Endothelial cell of umbilical vein (primary cell): ENCODE data around the gene PRRX2. TPM values are rescaled to one million over a fixed set of nuclear protein-coding genes. Genes with fewer than 3 reads are reported as not detected.

ENCODE experiments used
- BruUV-seq: library from RNA; stranded (reverse); fragments of 400-500 nt; replicated peaks from 2 replicates; lab custom pipeline; 2021; lab: Mats Ljungman, UMichigan
- CTCF ChIA-PET: fragments of 300-600, 350-600 bp; sonication (Branson Sonifier 250); formaldehyde crosslinking; loops from one replicate; lab custom pipeline; 2021; ENCODE audit warnings: antibody characterized with exemption, inconsistent platforms; lab: Charles Lee
- POLR2A ChIA-PET: fragments of 300-600, 350-600 bp; sonication (Branson Sonifier 250); formaldehyde crosslinking; loops from one replicate; lab custom pipeline; 2021; ENCODE audit warnings: antibody characterized with exemption, inconsistent platforms; lab: Charles Lee
- DNase-seq: peaks from one replicate; pipeline ENCODE4 v3.0.0-alpha.2; 2011; ENCODE audit warnings: low read depth, low spot score
- FAIRE-seq: peaks from 2 replicates; lab custom pipeline; 2011; peaks lifted over from hg19 to GRCh38; lab: Jason Lieb, UNC
- H2AFZ ChIP-seq: 2 replicates; pipeline ENCODE4 v1.6.0; 2012; ENCODE audit warnings: low read depth, low read length, control low read depth, inconsistent platforms
- H3K27ac ChIP-seq: 2 replicates; pipeline ENCODE4 v1.5.1; 2011; ENCODE audit warnings: low read depth, mild to moderate bottlenecking, control low read depth, low read length, moderate library complexity; ENCODE audit not compliant: insufficient read depth
- H3K27me3 ChIP-seq, 2 experiments: 2 replicates each; pipeline versions ENCODE4 v1.6.0 to v1.6.1; 2011; ENCODE audit warnings: low read length in 2 of 2, mixed read lengths in 1 of 2; ENCODE audit not compliant: control insufficient read depth in 2 of 2, insufficient read depth in 2 of 2
- H3K36me3 ChIP-seq, 2 experiments: 2 replicates in 1 of 2; 3 replicates in 1 of 2; pipeline ENCODE4 v1.5.1; 2011; ENCODE audit warnings: low read length in 2 of 2, mild to moderate bottlenecking in 1 of 2, moderate library complexity in 1 of 2; ENCODE audit not compliant: control insufficient read depth in 2 of 2, insufficient read depth in 2 of 2; ENCODE audit errors: extremely low read depth in 1 of 2
- H3K4me1 ChIP-seq: 3 replicates; pipeline ENCODE4 v1.5.1; 2011; ENCODE audit warnings: mild to moderate bottlenecking, low read length; ENCODE audit not compliant: control insufficient read depth, insufficient read depth; ENCODE audit errors: extremely low read depth
- H3K4me2 ChIP-seq: 2 replicates; pipeline ENCODE4 v1.6.1; 2011; ENCODE audit warnings: low read length, control low read depth, mixed read lengths; ENCODE audit not compliant: insufficient read depth
- H3K4me3 ChIP-seq, 3 experiments: fragments of 200-600 bp in 1 of 3; sonication (generic), shearing (Covaris generic) in 1 of 3; replicated peaks in 1 of 3; 2 replicates each; pipeline ENCODE4 v1.5.1; 2011 to 2016; ENCODE audit warnings: control low read depth in 3 of 3, low read length in 3 of 3, mild to moderate bottlenecking in 2 of 3, inconsistent platforms in 1 of 3, low read depth in 1 of 3, moderate library complexity in 1 of 3; ENCODE audit not compliant: insufficient read depth in 1 of 3
- H3K79me2 ChIP-seq: 2 replicates; pipeline ENCODE4 v1.6.0; 2012; ENCODE audit warnings: low read length, inconsistent platforms; ENCODE audit not compliant: control insufficient read depth, insufficient read depth
- H3K9ac ChIP-seq: replicated peaks from 2 replicates; pipeline ENCODE3; 2011; ENCODE audit warnings: low read length, control low read depth; ENCODE audit not compliant: insufficient read depth; ENCODE audit errors: extremely low read depth
- H3K9me1 ChIP-seq: replicated peaks from 3 replicates; pipeline ENCODE4 v1.6.0; 2011; ENCODE audit warnings: mild to moderate bottlenecking, low read length; ENCODE audit not compliant: control insufficient read depth, insufficient read depth; ENCODE audit errors: extremely low read depth
- H3K9me3 ChIP-seq: replicated peaks from 2 replicates; pipeline ENCODE4 v1.5.1; 2012; ENCODE audit warnings: low read length, inconsistent platforms; ENCODE audit not compliant: control insufficient read depth, insufficient read depth
- H4K20me1 ChIP-seq: replicated peaks from 2 replicates; pipeline ENCODE3; 2011; ENCODE audit warnings: mild to moderate bottlenecking, low read length; ENCODE audit not compliant: control insufficient read depth, insufficient read depth; ENCODE audit errors: extremely low read depth
- EZH2 ChIP-seq: IDR thresholded peaks from 2 replicates; pipeline ENCODE4 v1.6.1; 2012; ENCODE audit warnings: borderline replicate concordance, low read depth, mild to moderate bottlenecking, moderate library complexity, low read length, inconsistent platforms; ENCODE audit not compliant: severe bottlenecking
- FOS ChIP-seq: IDR thresholded peaks from 2 replicates; pipeline ENCODE4 v1.6.1; 2011; ENCODE audit warnings: mild to moderate bottlenecking, low read length, moderate library complexity, borderline replicate concordance; ENCODE audit not compliant: insufficient read depth
- GATA2 ChIP-seq: IDR thresholded peaks from 2 replicates; pipeline ENCODE4 v1.7.0; 2011; ENCODE audit warnings: low read depth, mild to moderate bottlenecking, moderate library complexity, mixed read lengths, low read length; ENCODE audit not compliant: insufficient read length, insufficient read depth
- JUN ChIP-seq: IDR thresholded peaks from 2 replicates; pipeline ENCODE4 v1.6.1; 2011; ENCODE audit warnings: borderline replicate concordance, low read depth; ENCODE audit not compliant: insufficient read length, insufficient read depth
- MAX ChIP-seq: IDR thresholded peaks from 2 replicates; pipeline ENCODE4 v1.6.1; 2011; ENCODE audit not compliant: insufficient read depth, insufficient read length
- MYC ChIP-seq: IDR thresholded peaks from one replicate; pipeline ENCODE4 v1.6.1; 2011; ENCODE audit warnings: mild to moderate bottlenecking, low read depth, low read length
- POLR2A ChIP-seq: IDR thresholded peaks from 2 replicates; pipeline ENCODE4 v1.6.1; 2012; ENCODE audit warnings: low read depth, mild to moderate bottlenecking, control low read depth, low read length
- POLR2AphosphoS5 ChIP-seq: IDR thresholded peaks from 2 replicates; pipeline ENCODE4 v1.6.1; 2012; ENCODE audit warnings: low read depth, mild to moderate bottlenecking, control low read depth, low read length, moderate library complexity; ENCODE audit not compliant: insufficient read depth
- dilution Hi-C: fragments of 300-500 bp; cut with MboI; formaldehyde crosslinking; loops from one replicate; pipeline ENCODE4 v1.15.0; 2019; ENCODE audit warnings: low sequenced_read_pairs; ENCODE audit not compliant: extremely low pct_ligation_motif_present
- intact Hi-C: fragments of 100-400 bp; cut with micrococcal nuclease; formaldehyde crosslinking; loops from one replicate; pipeline ENCODE4 v1.10.0; 2022
- polyA plus RNA-seq, 4 experiments: library from polyadenylated mRNA; depleted of rRNA in 3 of 4; stranded (reverse) in 3 of 4; unstranded in 1 of 4; fragments of >200 nt; gene quantifications; 2 replicates each; pipeline versions ENCODE4 v1.2.1 to v1.2.3, GENCODE V29; 2011 to 2012; ENCODE audit warnings: missing spikeins in 1 of 4
- total RNA-seq: library from RNA; stranded (reverse); gene quantifications from 2 replicates; pipeline ENCODE4 v1.2.3, GENCODE V29; 2021
- TF ChIP-seq, protein P1 (sequence below), 2 donors: IDR thresholded peaks; 1 replicate in 1 of 2; 2 replicates in 1 of 2; pipeline ENCODE4 v1.5.1; 2011; ENCODE audit warnings: low read length in 2 of 2, mild to moderate bottlenecking in 2 of 2, moderate library complexity in 2 of 2, control low read depth in 1 of 2, inconsistent platforms in 1 of 2, low read depth in 1 of 2; ENCODE audit not compliant: insufficient read depth in 1 of 2; ENCODE audit errors: extremely low read depth in 1 of 2

The PRRX2 gene
- total and polyA plus RNA-seq, 2 donors (not counting 3 experiments of a cell fraction or from before 2014, with no cell fraction given): 0.19 to 0.77 TPM

DNA sequence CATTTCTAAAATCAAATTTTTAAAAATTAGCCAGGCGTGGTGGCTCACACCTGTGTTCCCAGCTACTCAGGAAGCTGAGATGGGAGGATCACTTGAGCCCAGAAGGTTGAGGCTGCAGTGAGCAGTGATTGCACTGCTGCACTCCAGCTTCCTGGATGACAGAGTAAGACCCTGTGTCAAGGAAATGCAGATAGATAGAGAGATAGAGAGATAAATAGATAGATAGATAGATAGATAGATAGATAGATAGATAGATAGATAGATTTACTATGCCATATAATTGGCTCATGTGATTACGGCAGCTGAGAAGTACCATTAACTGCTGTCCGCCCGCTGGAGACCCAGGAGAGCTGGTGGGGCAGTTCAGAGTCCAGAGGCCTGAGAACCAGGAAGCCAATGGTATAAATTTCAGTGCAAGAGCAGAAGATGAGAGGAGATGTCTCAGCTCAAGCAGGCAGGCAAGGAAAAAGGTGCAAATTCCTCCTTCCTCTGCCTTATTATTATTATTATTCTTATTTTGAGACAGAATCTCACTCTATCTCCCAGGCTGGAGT is 100.4 kb downstream of the PRRX2 start:
- dilution Hi-C loops (no loop called here), intact Hi-C loops (no loop called here)
- no TSS peak for BruUV-seq
- Histone ChIP-seq H3K27me3 (peaks cover 0 to under 1% of the 10 kb centered on the region in 2 experiments), H4K20me1 (no peaks in the 10 kb centered on the region), H2AFZ (no peak overlapping the region), H3K9me3 (no peaks in the 10 kb centered on the region), H3K4me3 (no peak overlapping the region), H3K27ac (no peak overlapping the region), H3K79me2 (no peaks in the 10 kb centered on the region), H3K9me1 (no peaks in the 10 kb centered on the region), H3K36me3 (no peaks in the 10 kb centered on the region), H3K9ac (no peak overlapping the region), H3K4me2 (no peak overlapping the region), H3K4me1 (peaks cover 3% of the 10 kb centered on the region)
- FAIRE-seq (no peak), DNase-seq (no peak)
- ChIA-PET CTCF (interaction anchor here (0.9 to 1.5 kb wide), 2 partner anchors 9 to 16 kb away, joined by 3 read pairs; no protein-coding TSS in a partner anchor), POLR2A (no interaction called here)
- TF ChIP-seq EZH2: no peak
- TF ChIP-seq MAX: no peak
- TF ChIP-seq POLR2A: no peak
- TF ChIP-seq MYC: no peak
- TF ChIP-seq GATA2: no peak
- no peak for TF ChIP-seq JUN
- no peak for TF ChIP-seq FOS
- no peak for TF ChIP-seq POLR2AphosphoS5
- TF ChIP-seq, protein P1, sequence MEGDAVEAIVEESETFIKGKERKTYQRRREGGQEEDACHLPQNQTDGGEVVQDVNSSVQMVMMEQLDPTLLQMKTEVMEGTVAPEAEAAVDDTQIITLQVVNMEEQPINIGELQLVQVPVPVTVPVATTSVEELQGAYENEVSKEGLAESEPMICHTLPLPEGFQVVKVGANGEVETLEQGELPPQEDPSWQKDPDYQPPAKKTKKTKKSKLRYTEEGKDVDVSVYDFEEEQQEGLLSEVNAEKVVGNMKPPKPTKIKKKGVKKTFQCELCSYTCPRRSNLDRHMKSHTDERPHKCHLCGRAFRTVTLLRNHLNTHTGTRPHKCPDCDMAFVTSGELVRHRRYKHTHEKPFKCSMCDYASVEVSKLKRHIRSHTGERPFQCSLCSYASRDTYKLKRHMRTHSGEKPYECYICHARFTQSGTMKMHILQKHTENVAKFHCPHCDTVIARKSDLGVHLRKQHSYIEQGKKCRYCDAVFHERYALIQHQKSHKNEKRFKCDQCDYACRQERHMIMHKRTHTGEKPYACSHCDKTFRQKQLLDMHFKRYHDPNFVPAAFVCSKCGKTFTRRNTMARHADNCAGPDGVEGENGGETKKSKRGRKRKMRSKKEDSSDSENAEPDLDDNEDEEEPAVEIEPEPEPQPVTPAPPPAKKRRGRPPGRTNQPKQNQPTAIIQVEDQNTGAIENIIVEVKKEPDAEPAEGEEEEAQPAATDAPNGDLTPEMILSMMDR (IDR thresholded peaks at IDR 0.05; ENCODE audit: extremely low read depth in 1 of 2, insufficient read depth in 1 of 2, low read depth in 1 of 2, low read length in 2 of 2): no peak
